AG04449 (cell line): ENCODE measurements around the gene CLBA1.
A peak's percentile ranks its signal among the peaks of the same experiment; 100 is the strongest.
"Not testable (repeated sequence)": the region's sequence is repeated elsewhere in the genome, so short reads cannot be mapped to it uniquely, and the experiment has no call there.

Experiments used
- CTCF ChIA-PET: fragments of 350-600 bp; formaldehyde crosslinking; extraction: SDS; loops from one replicate; lab custom pipeline; 2021; ENCODE audit warnings: antibody characterized with exemption; lab: Yijun Ruan, JAX
- POLR2A ChIA-PET: fragments of 400-600, 350-600 bp; formaldehyde crosslinking; extraction: SDS; loops from one replicate; lab custom pipeline; 2020; ENCODE audit warnings: antibody characterized with exemption, inconsistent platforms; lab: Yijun Ruan, JAX
- DNase-seq: peaks from one replicate; pipeline ENCODE4 v3.0.0-alpha.2; 2010; ENCODE audit warnings: low read depth, low spot score
- H3K4me3 ChIP-seq: 2 replicates; pipeline ENCODE4 v1.5.1; 2011; ENCODE audit warnings: low read depth, mild to moderate bottlenecking, control low read depth, low read length
- TF ChIP-seq, protein P1 (sequence below): IDR thresholded peaks from one replicate; pipeline ENCODE4 v1.5.1; 2011; ENCODE audit warnings: mild to moderate bottlenecking, moderate library complexity, low read length, control low read depth, inconsistent platforms; ENCODE audit not compliant: insufficient read depth; ENCODE audit errors: missing control alignments

Gene CLBA1

DNA sequence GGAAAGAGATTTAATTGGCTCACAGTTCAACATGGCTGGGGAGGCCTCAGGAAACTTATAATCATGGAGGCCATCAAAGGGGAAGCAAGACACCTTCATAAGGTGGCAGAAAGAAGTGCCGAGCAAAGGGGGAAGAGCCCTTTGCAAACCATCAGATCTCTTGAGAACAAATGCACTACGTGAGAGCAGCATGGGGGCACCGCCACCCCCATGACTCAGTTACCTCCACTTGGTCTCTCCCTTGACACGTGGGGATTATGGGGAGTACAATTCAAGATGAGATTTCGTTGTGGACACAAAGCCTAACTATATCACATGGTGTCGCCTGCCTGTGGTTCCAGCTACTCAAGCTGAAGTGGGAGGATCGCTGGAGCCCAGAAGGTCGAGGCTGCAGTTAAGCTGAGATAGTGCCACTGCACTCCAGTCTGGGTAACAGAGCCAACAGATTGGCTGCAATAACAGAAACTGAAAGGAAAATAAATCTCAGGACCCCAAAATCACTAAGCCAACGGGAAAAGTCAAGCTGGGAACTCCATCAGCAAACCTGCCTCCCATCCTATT, 45.3 kb downstream of the CLBA1 start:
- CTCF ChIA-PET = interaction anchor here (0.8 to 17.4 kb wide), 3 partner anchors 14 to 96 kb away, joined by 3 to 211 read pairs (median 57); no protein-coding TSS in a partner anchor
- POLR2A ChIA-PET = no interaction called here

DNA sequence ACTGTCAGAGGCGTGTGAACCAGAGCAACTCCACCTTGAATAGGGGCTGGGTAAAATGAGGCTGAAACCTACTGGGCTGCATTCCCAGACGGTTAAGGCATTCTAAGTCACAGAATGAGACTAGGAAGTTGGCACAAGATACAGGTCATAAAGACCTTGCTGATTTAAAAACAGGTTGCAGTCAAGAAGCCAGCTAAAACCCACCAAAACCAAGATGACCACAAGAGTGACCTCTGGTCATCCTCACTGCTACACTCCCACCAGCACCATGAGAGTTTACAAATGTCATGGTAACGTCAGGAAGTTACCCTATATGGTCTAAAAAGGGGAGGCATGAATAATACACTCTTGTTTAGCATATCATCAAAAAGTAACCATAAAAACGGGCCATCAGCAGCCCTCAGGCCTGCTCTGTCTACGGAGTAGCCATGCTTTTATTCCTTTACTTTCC, 46.9 kb downstream of the CLBA1 start:
- CTCF ChIA-PET = interaction anchor here (9.3 to 17.4 kb wide), 2 partner anchors 13 to 58 kb away, joined by 57 to 211 read pairs; no protein-coding TSS in a partner anchor
- DNase-seq, H3K4me3 ChIP-seq, POLR2A ChIA-PET: not testable (repeated sequence)

More for the DNA sequence above, 45.3 kb downstream of the CLBA1 start:
- TF ChIP-seq, protein P1, sequence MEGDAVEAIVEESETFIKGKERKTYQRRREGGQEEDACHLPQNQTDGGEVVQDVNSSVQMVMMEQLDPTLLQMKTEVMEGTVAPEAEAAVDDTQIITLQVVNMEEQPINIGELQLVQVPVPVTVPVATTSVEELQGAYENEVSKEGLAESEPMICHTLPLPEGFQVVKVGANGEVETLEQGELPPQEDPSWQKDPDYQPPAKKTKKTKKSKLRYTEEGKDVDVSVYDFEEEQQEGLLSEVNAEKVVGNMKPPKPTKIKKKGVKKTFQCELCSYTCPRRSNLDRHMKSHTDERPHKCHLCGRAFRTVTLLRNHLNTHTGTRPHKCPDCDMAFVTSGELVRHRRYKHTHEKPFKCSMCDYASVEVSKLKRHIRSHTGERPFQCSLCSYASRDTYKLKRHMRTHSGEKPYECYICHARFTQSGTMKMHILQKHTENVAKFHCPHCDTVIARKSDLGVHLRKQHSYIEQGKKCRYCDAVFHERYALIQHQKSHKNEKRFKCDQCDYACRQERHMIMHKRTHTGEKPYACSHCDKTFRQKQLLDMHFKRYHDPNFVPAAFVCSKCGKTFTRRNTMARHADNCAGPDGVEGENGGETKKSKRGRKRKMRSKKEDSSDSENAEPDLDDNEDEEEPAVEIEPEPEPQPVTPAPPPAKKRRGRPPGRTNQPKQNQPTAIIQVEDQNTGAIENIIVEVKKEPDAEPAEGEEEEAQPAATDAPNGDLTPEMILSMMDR = no peak
- H3K4me3 ChIP-seq = no peak overlapping the region
- DNase-seq = no peak

- DNase-seq, POLR2A ChIA-PET: not testable (repeated sequence)
- CTCF ChIA-PET = interaction anchor here (9.3 to 17.4 kb wide), 2 partner anchors 12 to 58 kb away, joined by 57 to 211 read pairs; no protein-coding TSS in a partner anchor
- H3K4me3 ChIP-seq = peak overlapping the region; percentile 49
Measured at GRCh38 chr14:105033412-105033900, 47.9 kb downstream of the CLBA1 start.

GRCh38 chr14:105034315-105035039, 48.9 kb downstream of the CLBA1 start:
- DNase-seq = no peak
- TF ChIP-seq, protein P1 = no peak
- ChIA-PET CTCF (interaction anchor here (0.8 to 17.4 kb wide), 3 partner anchors 11 to 60 kb away, joined by 3 to 211 read pairs (median 57); no protein-coding TSS in a partner anchor), POLR2A (no interaction called here)
- H3K4me3 ChIP-seq = no peak overlapping the region

- H3K4me3 ChIP-seq, DNase-seq, POLR2A ChIA-PET: not testable (repeated sequence)
- CTCF ChIA-PET = interaction anchor here (0.8 to 17.4 kb wide), 6 partner anchors 9 to 140 kb away, joined by 3 to 211 read pairs (median 4); no protein-coding TSS in a partner anchor
Measured at GRCh38 chr14:105035616-105036015, 50.0 kb downstream of the CLBA1 start.

GRCh38 chr14:105039458-105040205, 54.0 kb downstream of the CLBA1 start:
- ChIA-PET CTCF (interaction anchor here (3.1 to 17.4 kb wide), 3 partner anchors 5 to 68 kb away, joined by 33 to 383 read pairs (median 211); no protein-coding TSS in a partner anchor), POLR2A (no interaction called here)
- TF ChIP-seq, protein P1 = no peak
- DNase-seq = no peak
- H3K4me3 ChIP-seq = no peak overlapping the region

DNA sequence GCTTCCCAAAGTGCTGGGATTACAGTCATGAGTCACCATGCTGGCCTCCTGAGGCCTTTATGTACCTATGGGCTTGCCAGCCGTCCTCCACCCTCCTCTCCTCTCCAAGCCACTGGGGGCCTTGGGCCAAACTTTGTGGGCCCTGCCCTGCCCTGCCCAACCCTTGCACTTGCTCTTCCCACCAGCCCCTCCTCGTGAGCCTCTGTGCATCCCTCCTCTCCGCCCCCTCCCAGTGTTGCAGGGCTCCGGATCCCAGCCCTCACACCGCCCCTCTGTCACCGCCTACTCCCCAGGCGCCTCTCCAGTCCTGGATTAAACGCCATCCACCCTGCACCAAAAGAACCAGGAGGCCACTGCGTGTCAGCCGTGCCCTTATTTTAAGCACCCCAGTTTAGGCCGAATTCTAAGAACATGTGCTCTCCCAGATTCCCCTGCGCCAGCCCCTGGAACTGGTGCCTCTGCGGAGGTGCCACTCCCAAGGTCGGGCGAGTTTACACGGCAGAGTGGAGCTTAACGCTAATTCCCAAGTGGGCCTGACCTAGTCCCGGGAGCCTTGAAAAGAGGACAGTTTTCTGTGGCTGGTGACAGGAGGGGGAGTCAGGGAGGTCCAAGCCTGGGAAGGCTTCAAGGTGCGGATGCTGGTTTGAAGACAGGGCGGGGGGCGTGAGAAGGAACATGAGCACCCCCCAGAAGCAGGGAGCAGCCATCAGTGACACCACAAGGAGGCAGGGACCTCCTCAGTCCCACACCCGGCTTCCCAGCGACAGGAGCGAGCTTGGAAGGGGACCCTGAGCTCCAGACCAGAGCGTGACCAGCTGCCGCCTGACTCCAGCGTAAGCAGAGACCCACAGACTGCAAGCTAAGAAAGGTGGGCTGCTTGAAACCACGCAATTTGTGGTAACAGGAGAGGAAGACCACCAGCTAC, 56.5 kb downstream of the CLBA1 start:
- POLR2A ChIA-PET = no interaction called here
- CTCF ChIA-PET = interaction anchor here (1.2 to 8.9 kb wide), 5 partner anchors 11 to 289 kb away, joined by 3 to 383 read pairs (median 80); partner anchors contain the start of genes CLBA1 and SIVA1
- DNase-seq = no peak
- no peak overlapping the region for H3K4me3 ChIP-seq
- TF ChIP-seq, protein P1 = no peak
